ENCODE results near the gene SPTLC2.
"Not testable (repeated sequence)": the region's sequence is repeated elsewhere in the genome, so short reads cannot be mapped to it uniquely, and the experiment has no call there.

SPTLC2 gene

DNA sequence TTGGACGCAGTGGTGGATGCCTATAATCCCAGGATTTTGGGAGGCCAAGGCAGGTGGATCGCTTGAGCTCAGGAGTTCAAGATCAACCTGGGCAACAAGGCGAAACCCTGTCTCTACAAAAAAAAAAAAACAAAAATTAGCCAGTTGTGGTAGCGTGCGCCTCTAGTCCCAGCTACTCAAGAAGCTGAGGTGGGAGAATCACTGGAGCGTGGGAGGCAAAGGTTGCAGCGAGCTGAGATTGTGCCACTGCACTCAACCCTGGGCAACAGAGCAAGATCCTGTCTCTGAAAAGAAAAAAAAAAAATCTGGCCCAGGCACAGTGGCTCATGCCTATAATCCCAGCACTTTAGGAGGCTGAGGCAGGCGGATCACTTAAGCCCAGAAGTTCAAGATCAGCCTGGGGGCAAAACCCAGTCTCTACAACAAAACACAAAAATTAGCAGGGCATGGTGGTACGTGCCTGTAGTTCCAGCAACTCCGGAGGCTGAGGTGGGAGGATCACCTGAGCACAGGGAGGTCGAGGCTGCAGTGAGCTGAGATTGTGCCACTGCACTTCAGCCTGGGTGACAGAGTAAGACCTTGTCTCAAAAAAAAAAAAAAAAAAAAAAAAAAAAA is 27.9 kb downstream of the SPTLC2 start:
- not testable (repeated sequence) for DNase-seq (ENCODE audit: low read depth in 3 of 3)

DNA sequence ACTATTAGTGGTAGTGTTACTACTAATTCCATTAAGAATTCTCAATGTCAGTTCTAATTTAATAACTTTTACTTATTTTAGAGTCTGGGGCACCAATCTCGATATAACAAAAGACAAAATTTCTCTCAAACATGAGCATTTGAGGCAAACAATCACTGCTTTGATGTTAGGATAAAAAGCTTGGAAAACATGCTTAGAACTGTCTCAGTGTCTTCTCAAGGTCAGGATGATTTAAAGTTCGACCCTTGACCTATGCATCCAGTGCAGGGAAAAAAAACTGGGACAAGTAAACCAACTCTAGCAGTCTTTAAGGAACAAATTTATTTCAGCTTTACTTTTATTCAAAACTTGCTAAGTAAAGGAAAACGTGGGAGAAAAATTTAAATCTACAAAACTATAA is 31.1 kb downstream of the SPTLC2 start:
- DNase-seq (ENCODE audit: low read depth in 3 of 3), result no peak

DNA sequence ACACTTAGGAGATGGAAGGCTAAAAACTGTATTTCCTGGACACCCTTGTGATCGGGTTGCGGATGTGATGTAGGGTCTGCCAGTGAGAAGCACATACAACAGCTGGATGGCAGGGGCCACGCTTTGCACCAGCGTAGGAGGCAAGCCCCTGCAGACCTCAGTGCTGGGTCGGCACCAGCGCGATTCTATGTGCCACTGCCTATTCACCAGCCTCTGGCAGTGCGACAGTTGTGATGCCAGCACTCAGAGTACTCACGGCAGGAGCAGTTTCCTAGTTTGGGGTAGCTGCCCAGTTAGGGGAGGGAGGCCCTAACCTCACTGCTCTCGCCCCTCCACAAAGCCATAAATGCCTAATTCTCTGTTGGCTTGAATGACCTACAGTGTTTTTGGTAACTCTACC is 31.6 kb downstream of the SPTLC2 start:
- DNase-seq (ENCODE audit: low read depth in 3 of 3), result no peak

DNA sequence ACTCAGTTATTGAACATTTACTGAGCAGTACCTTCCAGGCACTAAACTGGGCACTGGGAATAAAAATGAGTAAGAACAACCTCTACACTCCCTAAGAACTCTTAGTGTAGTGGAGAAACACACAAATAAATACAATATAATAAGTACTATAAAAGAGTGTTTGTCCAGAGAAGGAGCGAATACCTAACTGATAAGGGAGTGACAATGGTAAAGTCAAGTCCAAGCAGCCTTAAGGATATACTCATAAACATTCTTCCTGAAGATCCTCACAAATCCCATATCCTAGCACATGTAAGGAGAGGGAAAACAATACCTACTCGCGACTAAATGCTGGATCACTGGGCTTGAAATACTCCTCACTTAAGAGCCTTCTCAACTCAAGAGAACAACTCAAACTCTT is 32.8 kb downstream of the SPTLC2 start:
- no peak for DNase-seq (ENCODE audit: low read depth in 3 of 3)

DNA sequence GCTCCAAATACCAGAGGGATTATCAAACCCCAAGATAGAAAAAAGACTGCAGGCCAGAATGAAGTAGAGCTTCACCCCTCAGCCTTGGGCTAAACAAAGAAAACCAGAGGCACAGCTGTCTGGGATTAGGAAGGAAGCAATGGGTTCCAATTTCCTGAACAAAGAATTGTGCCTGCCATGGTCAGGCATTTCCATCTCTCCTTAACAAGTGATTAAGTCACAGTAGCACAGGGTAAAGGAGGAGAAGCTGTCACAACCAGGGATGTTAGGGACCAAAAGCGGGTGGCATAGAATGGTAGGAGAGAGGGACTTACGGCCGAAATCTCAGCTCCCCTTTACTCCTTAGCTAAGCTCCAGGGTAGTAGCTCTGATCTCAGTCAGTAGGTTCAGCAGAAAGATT is 33.9 kb downstream of the SPTLC2 start:
- no peak for DNase-seq (ENCODE audit: low read depth in 3 of 3)

DNA sequence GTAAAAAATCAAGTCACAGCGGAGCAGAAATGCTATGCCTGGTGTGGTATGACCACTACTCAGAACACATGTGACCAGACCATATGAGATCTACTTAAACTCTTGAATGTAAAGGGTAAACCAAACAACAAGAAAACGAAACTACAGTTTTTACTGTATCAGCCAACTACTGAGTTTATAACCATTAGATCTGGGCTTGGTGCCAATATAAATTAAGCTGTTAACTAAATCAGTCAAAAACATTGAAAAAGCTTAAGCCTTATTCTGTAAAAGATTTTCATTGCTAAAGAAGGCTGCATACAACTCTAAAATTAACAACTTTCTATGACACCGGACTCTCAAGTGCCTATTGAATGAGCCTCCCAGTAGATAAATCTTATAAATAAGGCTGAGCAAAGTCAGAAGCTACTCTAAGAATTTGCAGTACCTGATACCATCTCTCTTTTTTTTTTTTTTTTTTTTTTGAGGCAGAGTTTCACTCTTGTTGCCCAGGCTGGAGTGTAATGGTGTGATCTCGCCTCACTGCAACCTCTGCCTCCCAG is 35.4 kb downstream of the SPTLC2 start:
- DNase-seq (ENCODE audit: low read depth in 3 of 3), result no peak

DNA sequence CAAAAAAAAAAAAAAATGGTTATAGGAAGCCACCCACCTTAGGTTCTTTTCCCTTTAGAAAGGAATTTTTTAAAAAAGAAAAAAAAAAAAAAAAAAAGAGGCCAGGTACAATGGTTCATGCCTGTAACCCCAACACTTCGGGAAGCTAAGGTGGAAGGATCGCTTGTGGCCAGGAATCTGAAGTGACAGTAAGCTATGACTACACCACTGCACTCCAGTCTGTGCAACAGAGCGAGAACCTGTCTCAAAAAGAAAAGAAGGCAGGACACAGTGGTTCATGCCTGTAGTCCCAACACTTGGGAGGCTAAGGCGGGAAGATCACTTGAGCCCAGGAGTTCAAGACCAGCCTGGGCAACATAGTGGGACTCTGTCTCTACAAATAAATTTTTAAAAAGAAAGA is 36.0 kb downstream of the SPTLC2 start:
- DNase-seq (ENCODE audit: low read depth in 3 of 3), result no peak

DNA sequence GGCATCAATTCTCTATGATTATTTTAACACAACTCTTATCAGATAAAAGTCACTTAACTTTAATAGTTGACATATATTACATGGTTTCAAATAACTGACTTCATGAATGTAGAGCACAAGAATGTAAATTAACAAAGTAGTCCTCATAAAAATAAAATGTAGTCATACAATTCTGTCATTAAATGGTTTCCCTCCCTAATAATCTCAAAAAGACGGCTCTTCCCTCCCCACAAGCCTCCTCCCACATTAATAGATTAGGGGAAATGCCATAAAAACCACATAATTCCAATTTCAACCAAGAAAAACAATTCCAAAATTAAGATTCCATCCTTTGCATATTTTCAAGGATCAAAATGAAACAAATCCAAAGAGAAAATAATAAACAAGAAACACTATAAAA is 36.7 kb downstream of the SPTLC2 start:
- DNase-seq (ENCODE audit: low read depth in 3 of 3), result no peak

DNA sequence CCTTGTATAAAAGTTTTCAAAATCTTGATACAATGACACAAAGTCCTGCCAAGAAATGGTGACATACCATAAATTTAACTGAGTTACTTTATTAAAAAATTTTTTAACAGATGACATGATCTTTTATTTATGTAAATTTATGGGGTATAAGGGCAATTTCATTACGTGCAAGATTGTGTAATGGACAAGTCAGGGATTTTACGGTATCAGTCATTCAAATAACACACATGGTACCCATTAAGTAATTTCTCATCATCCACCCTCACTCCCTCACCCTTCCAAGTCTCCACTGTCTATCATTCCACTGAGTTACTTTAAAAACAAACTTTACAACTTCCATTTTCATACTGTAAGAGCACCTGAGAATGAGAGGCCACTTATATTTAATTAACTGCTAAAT is 37.4 kb downstream of the SPTLC2 start:
- no peak for DNase-seq (ENCODE audit: low read depth in 3 of 3)

DNA sequence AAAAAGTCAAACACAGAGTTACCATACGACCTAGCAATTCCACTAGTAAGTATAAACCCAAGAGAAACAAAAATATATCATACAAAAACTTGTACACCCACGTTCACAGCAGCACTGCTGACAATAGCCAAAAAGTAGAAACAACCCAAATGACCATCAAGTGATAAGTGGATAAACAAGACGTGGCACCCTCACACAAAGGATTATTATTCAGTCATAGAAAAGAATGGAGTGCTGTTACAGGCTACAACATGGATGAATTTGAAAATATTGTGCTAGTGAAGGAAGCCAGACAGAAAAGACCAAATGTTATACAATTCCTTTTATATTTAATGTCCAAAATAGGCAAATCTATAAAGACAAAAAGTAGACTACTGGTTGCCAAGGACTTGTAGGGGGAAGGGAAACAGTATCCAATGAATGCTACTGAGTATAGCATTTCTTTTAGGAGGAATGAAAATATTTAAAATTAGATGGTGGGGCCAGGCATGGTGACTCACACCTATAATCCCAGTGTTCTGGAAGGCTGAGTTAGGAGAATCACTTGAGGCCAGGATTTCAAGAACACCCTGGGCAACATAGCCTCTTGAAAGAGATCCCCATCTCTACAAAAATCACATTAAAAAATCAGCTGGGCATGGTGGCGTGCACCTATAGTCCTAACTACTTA is 41.9 kb downstream of the SPTLC2 start:
- no peak for DNase-seq (ENCODE audit: low read depth in 3 of 3)

DNA sequence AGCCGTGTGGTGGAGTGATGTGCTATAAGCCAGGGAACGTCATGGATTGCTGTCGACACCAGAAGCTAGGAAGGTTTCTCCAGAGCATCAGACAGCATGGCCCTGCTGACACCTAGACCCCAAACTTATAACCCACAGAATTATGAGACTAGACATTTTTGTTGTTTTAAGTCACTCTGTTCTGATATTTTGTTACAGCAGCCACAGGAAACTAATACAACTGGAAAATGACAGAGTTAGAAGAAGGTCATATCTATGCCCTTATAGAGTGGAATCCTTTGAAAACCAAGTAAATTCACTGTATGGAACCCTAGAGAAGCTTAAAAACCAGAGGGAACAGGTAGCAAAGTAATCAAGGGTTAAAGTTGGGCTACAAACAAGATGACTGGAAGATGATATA is 42.5 kb downstream of the SPTLC2 start:
- DNase-seq (ENCODE audit: low read depth in 3 of 3), result no peak

DNA sequence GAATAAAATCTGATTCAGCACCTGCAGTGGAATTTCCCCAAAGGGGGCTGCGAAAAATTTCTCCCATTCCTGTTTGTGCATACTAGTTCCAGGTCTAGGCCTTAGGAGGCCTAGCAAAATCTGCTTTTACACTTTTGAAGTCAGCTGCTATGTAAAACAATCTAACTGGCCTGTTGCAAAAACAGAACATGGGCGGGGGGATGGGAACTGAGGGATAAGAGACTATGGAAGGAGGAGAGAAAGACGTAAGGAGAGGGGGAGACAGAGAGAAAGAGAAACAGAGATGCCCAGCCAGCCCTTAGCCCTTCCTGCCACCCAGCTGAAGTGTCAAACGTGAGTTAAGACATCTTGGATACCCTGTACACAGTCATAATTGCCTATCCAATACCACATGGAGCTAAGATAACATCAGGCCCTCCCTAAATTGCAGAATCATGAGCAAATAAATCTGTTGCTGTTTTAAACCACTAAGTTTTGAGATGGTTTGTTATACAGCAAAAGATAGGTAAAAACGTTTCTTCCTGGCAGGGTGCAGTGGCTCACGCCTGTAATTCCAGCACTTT is 45.6 kb downstream of the SPTLC2 start:
- DNase-seq (ENCODE audit: low read depth in 3 of 3), result no peak

DNA sequence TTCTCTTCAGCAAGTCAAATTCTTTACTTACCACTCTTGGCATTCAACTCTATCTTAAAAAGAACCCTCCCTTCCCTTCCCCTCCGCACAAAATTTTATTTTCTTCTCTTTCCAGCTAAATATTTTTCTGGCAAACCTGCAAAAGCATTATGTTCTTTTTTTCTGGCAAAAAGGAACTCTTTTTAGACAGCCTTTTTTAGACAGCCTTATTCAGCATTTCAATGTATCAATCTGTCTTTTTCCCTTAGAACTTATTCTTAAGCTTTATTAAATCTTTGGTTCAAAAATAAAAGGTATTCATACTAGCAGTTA is 50.5 kb downstream of the SPTLC2 start:
- no peak for DNase-seq (ENCODE audit: low read depth in 3 of 3)

DNA sequence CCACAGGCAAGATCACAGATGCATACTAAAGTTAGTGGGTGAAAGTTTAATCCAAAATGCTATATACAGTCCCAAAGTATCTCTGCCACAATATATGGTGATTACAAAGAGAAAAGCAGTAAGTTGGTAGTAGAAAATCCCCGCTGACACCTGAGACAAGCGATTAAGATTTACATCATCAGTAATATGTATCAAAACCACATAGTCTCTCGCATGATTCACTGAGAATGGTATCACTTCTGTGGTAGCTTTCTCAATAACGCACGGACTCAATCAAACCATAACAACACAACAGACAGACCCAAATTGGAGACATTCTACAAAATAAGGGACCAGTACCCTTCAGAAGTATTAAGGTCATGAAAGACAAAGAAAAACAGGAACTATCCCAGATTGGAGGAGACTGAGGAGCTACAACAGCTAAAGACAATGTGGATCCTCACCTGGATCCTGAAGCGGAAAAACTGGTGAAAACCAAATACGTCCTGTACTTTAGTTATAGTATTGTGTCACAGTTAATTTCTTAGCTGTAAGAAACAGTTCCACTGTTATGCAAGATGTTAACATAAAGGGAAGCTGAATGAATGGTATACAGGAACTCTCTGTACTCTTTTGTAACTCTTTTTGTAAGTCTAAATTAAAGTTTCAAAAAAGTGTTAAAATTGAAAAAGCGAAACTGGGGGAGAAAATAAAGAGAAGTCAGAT is 51.0 kb downstream of the SPTLC2 start:
- no peak for DNase-seq (ENCODE audit: low read depth in 3 of 3)

DNA sequence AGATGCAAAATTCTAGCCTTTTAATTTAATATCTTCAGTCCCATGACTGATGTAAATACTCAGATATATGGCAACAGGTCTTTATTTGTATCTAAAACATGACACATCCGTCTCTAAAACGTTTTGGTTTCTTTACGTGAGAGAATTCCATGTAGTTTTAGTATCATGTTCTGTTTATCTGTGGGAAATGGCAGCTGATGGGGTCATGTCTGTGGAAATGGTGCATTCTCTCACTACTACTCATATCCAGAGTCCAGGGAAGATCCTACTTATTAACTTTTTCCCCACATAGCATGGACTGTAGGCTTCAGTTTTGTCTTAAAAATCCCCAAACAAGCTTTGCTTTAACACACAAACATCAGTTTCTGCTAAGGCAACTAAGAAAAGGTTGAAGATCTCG is 53.8 kb downstream of the SPTLC2 start:
- DNase-seq (ENCODE audit: low read depth in 3 of 3), result no peak

DNA sequence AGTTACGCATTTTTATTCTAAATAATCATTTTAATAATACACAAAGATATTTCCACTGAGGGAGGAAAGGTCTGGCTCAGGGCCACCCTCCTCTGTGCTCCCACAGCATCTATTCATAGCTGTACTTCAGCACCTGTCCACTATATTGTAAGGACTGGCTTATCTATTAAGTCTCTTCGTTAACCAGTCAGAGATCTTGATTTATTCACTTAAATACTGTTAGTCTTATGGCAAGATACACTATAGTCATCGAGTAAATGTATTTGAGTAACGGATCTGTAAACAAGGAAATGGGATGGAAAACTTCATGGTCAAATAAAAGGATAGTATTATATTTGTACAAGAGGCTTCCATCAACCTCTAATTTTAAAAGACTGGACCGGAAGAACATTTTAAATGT is 54.6 kb downstream of the SPTLC2 start:
- no peak for DNase-seq (ENCODE audit: low read depth in 3 of 3)

DNA sequence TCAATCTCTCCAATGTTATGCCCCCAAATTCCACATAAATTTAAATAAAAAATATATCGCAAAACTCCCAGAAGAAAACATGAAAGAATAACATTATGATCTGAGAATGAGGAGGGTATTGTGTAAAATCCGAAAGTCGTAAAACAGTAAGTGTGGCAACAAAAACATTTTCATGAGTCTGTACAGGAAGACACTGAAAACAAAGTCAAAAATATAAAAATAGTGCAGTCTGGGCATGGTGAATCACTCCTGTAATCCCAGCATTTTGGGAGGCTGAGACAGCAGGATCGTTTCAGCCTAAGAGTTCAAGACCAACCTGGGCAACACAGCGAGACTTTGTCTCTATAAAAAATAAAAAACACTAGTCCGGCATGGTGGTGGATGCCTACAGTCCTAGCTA is 57.1 kb downstream of the SPTLC2 start:
- DNase-seq (ENCODE audit: low read depth in 3 of 3), result no peak

DNA sequence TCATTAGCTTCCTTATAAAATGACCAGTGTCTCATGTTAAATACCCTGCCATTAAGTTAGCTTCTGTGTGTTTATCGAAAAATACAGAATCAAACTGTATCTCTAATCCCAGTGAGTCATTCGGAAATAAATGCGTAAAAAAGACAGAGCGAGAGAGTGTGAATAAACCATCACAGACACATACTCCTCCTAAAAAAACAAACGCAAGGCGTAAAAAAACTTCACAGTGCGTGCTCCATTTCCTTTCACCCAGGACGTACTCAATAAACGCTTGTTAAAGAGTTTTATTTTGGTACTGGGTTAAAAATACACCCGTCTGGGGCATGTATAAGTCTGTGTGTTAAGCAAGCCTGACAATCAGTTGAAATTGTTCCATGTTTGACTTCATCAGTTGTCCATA is 59.0 kb downstream of the SPTLC2 start:
- no peak for DNase-seq (ENCODE audit: low read depth in 3 of 3)

DNA sequence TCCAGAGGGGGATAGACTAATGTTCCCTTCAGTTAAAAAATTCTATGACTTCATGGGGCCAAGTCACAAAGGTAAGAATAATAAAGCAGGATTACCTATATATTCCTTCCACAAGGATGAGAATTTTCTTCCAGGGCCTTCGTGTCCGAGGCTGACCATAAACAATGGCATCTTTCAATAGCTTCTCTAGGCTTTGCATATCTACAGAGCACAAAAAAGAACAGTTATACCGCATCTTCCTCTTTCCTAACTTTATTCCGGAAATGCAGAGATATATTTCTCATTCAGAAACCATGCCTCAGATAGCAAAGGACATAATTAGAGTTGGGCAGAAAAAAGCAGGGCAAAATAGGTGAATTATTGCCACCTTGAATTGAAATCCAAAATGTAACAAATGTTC is 59.5 kb downstream of the SPTLC2 start:
- DNase-seq (ENCODE audit: low read depth in 3 of 3), result no peak

DNA sequence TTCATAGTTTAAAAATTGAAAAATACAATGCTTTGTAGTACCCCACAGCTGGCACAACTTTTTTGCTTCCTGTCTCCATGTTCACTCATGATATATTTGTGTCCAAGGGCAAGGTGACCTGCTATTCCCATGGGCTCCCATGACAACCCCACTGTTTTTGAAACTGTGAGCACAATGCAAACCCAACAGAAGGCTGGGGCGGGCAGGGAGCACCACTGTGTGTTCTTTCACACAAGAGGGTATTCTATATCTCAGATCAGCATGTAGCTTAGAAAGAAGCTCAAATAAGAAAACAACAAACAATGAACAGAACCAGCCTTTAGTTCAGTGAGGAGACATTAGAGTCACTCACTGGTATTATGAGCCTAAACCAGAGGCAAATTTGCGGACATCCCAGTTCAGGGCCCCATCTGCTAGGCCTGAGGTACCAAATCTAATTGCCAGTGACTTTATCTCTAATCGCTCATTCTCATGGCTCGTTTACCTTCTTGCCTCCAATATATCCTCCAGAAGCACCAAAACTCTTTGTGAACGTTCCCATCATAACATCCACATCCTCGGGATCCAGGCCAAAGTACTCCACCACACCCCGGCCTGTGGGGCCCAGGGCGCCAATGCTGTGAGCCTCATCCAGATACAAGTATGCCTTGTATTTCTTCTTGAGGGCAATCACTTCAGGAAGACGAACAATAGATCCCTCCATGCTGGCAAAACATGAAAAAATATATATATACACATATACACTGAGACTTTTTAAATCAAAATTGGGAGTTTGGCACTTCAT is 61.4 kb downstream of the SPTLC2 start:
- DNase-seq (ENCODE audit: low read depth in 3 of 3), result no peak

DNA sequence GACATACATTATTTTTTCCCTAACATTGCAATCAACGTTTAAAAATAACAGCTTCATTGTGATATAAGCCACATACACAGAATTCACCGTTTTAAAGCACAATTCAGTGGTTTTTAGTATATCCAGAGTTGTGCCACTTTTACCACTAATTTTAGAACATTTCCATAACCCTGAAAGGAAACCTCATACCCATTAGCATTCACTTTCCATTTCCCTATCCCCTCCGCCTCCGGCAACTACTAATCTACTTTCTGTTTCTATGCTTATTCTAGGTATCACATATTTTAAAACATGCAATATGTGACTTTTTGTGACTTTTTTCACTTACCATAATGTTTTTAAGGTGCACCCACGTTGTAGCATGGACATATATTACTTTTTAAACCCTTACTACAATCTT is 62.2 kb downstream of the SPTLC2 start:
- DNase-seq (ENCODE audit: low read depth in 3 of 3), result no peak

DNA sequence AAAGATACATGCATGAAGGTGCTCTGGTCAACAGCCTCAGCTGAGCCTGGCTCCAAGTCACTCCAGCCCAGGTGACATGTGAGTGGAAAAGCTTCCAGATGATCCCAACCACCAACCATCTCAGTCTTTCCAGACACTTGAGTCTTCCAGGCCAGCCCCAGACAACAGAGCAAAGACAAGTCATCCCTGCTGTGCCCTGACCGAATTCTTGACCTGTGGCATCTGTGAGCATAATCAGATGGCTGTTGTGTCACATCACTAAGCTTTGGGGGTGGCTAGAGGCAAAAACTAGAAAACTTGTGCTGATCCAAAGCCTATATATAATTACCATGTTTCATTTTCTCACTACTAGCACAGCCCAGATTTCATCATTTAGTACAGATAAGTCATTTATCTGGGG is 67.0 kb downstream of the SPTLC2 start:
- DNase-seq (ENCODE audit: low read depth in 3 of 3), result no peak

Data from stimulated activated CD4-positive, alpha-beta T cell treated with anti-CD3 and anti-CD28 coated beads, TNF-alpha, amount 100 ng/mL, for 24 hours (primary cell).